ENCODE results near the gene LRP2. TPM values are rescaled to one million over a fixed set of nuclear protein-coding genes. Genes with fewer than 3 reads are reported as not detected.

Gene LRP2
- polyA plus RNA-seq, 1 donor (not counting 4 experiments of a cell fraction or from before 2014, with no cell fraction given): not detected

- TF ChIP-seq EZH2 (IDR thresholded peaks at IDR 0.05; ENCODE audit: low read length) (no peak), CTCF (optimal IDR thresholded peaks at IDR 0.05 in 1 of 3, IDR thresholded peaks at IDR 0.05 in 1 of 3, conservative IDR thresholded peaks at IDR 0.05 in 1 of 3; ENCODE audit: extremely low read depth in 1 of 3, insufficient read depth in 2 of 3, low read length in 3 of 3) (no peak)
- dilution Hi-C loops (cut with MboI; ENCODE audit: extremely low pct_ligation_motif_present, low sequenced_read_pairs): no loop called here
- Histone ChIP-seq H3K79me2 (ENCODE audit: control insufficient read depth, insufficient read depth, low read length) (no peaks in the 10 kb centered on the region), H2AFZ (ENCODE audit: control insufficient read depth, low read length) (no peak overlapping the region), H3K4me3 (ENCODE audit: control insufficient read depth in 2 of 3, extremely low read depth in 1 of 3, insufficient read depth in 2 of 3, low read depth in 1 of 3, low read length in 3 of 3) (no peak overlapping the region), H3K27me3 (ENCODE audit: control insufficient read depth, extremely low read depth, insufficient read depth, low read length) (no peaks in the 10 kb centered on the region), H3K9ac (ENCODE audit: control insufficient read depth, extremely low read depth, insufficient read depth, low read length) (no peak overlapping the region), H4K20me1 (ENCODE audit: control insufficient read depth, extremely low read depth, insufficient read depth, low read length) (no peaks in the 10 kb centered on the region), H3K36me3 (ENCODE audit: control insufficient read depth in 2 of 2, extremely low read depth in 1 of 2, insufficient read depth in 2 of 2, low read length in 2 of 2) (no peaks in the 10 kb centered on the region), H3K9me3 (ENCODE audit: control insufficient read depth, low read depth, low read length) (no peaks in the 10 kb centered on the region), H3K4me2 (ENCODE audit: control insufficient read depth, extremely low read depth, insufficient read depth, low read depth, low read length) (no peak overlapping the region), H3K9me1 (ENCODE audit: control insufficient read depth, extremely low read depth, insufficient read depth, low read length) (no peaks in the 10 kb centered on the region), H3K4me1 (ENCODE audit: control insufficient read depth, extremely low read depth, insufficient read depth, low read length) (no peaks in the 10 kb centered on the region), H3K27ac (ENCODE audit: control insufficient read depth, insufficient read depth, low read length) (no peak overlapping the region)
- no peak for FAIRE-seq
- DNase-seq (ENCODE audit: low read depth, low spot score): no peak
Measured at GRCh38 chr2:169232551-169233154, 129.7 kb downstream of the LRP2 start.

GRCh38 chr2:169230204-169230603, 132.1 kb downstream of the LRP2 start:
- no peaks in the 10 kb centered on the region for H3K36me3 ChIP-seq (ENCODE audit: control insufficient read depth in 2 of 2, extremely low read depth in 1 of 2, insufficient read depth in 2 of 2, low read length in 2 of 2)
- dilution Hi-C loops (cut with MboI; ENCODE audit: extremely low pct_ligation_motif_present, low sequenced_read_pairs): no loop called here
- no peak overlapping the region for H3K9ac ChIP-seq (ENCODE audit: control insufficient read depth, extremely low read depth, insufficient read depth, low read length)
- no peak overlapping the region for H3K4me2 ChIP-seq (ENCODE audit: control insufficient read depth, extremely low read depth, insufficient read depth, low read depth, low read length)
- H3K4me3 ChIP-seq (ENCODE audit: control insufficient read depth in 2 of 3, extremely low read depth in 1 of 3, insufficient read depth in 2 of 3, low read depth in 1 of 3, low read length in 3 of 3): no peak overlapping the region
- H3K9me3 ChIP-seq (ENCODE audit: control insufficient read depth, low read depth, low read length): no peaks in the 10 kb centered on the region
- DNase-seq (ENCODE audit: low read depth, low spot score): no peak
- H3K27me3 ChIP-seq (ENCODE audit: control insufficient read depth, extremely low read depth, insufficient read depth, low read length): no peaks in the 10 kb centered on the region
- TF ChIP-seq CTCF (optimal IDR thresholded peaks at IDR 0.05 in 1 of 3, IDR thresholded peaks at IDR 0.05 in 1 of 3, conservative IDR thresholded peaks at IDR 0.05 in 1 of 3; ENCODE audit: extremely low read depth in 1 of 3, insufficient read depth in 2 of 3, low read length in 3 of 3) (no peak), EZH2 (IDR thresholded peaks at IDR 0.05; ENCODE audit: low read length) (no peak)
- no peak overlapping the region for H2AFZ ChIP-seq (ENCODE audit: control insufficient read depth, low read length)
- FAIRE-seq: no peak
- no peak overlapping the region for H3K27ac ChIP-seq (ENCODE audit: control insufficient read depth, insufficient read depth, low read length)
- H3K9me1 ChIP-seq (ENCODE audit: control insufficient read depth, extremely low read depth, insufficient read depth, low read length): no peaks in the 10 kb centered on the region
- H3K79me2 ChIP-seq (ENCODE audit: control insufficient read depth, insufficient read depth, low read length): no peaks in the 10 kb centered on the region
- H3K4me1 ChIP-seq (ENCODE audit: control insufficient read depth, extremely low read depth, insufficient read depth, low read length): no peaks in the 10 kb centered on the region
- H4K20me1 ChIP-seq (ENCODE audit: control insufficient read depth, extremely low read depth, insufficient read depth, low read length): no peaks in the 10 kb centered on the region

All from keratinocyte (primary cell).